Breast epithelium (tissue), 3 donors: ENCODE data around the gene KCNG1.

Experiments used
- CTCF ChIP-seq, 3 donors: fragments of 450-650 bp; IDR thresholded peaks; one replicate each; pipeline ENCODE4 v1.5.1; 2016 to 2017; ENCODE audit warnings: antibody characterized with exemption in 3 of 3, mild to moderate bottlenecking in 3 of 3, moderate library complexity in 3 of 3
- POLR2A ChIP-seq: fragments of 450-650 bp; IDR thresholded peaks from one replicate; pipeline ENCODE4 v1.6.1; 2016; ENCODE audit warnings: antibody characterized with exemption, mild to moderate bottlenecking, moderate library complexity
- POLR2AphosphoS5 ChIP-seq, 3 donors: sonication (generic); formaldehyde crosslinking; IDR thresholded peaks; one replicate each; pipeline ENCODE4 v1.6.1; 2017; ENCODE audit warnings: antibody characterized with exemption in 3 of 3

DNA sequence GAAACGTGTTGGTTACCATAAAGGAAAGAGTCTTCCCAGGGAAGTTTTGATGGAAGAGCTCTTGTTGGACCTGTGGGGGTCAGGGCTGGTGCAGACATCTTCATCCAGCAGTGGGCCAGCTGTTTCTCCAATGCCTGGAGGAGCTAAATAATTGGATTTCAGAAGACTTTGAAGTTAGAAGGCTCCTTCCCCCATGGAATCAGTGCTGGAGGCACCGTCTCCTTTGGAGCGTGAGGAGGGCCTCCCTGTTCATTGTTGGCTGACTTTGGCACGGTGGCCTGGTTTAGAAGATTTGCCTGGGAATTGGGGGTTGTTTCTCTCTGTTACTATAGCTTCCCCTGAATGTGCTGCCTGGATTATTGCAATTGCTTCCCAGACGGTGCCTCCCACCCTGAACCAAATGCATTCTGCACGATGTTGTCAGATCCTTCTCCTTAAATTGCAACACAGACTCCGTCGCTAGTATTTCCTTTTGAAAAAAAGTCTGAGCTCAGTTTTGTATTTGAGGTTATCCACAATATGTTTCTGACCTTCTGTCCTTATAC, 27.7 kb upstream of the KCNG1 start:
- TF ChIP-seq CTCF (IDR thresholded peaks at IDR 0.05) = no peak
- no peak for TF ChIP-seq POLR2AphosphoS5 (IDR thresholded peaks at IDR 0.05)
- no peak for TF ChIP-seq POLR2A
